Adrenal gland (tissue), 12 donors: ENCODE measurements around the gene ELSPBP1. TPM values are rescaled to one million over a fixed set of nuclear protein-coding genes. Genes with fewer than 3 reads are reported as not detected.

Experiments used
- DNase-seq, 7 donors: peaks; one replicate each; pipeline ENCODE4 v3.0.0-alpha.2; 2019 to 2020
- H3K27ac ChIP-seq, 5 donors: fragments of 200-600 bp; sonication (generic) in 4 of 5; 1 replicate in 3 of 5; 2 replicates in 2 of 5; pipeline versions ENCODE4 v1.5.1 to v1.8.0; 2016 to 2020; ENCODE audit warnings: mild to moderate bottlenecking in 1 of 5
- H3K27me3 ChIP-seq: fragments of 200-600 bp; 2 replicates; pipeline ENCODE4 v1.8.0; 2021
- H3K36me3 ChIP-seq, 2 donors: fragments of 200-600 bp; replicated peaks in 1 of 2; 1 replicate in 1 of 2; 2 replicates in 1 of 2; pipeline versions ENCODE4 v1.5.1 to v1.8.0; 2018 to 2022
- H3K4me1 ChIP-seq, 2 donors: fragments of 200-600 bp; replicated peaks in 1 of 2; 1 replicate in 1 of 2; 2 replicates in 1 of 2; pipeline versions ENCODE4 v1.5.1 to v1.8.0; 2018 to 2021
- H3K4me3 ChIP-seq, 4 donors: fragments of 200-600 bp; sonication (generic) in 3 of 4; one replicate each; pipeline ENCODE4 v1.5.1; 2016 to 2018
- H3K9me3 ChIP-seq, 3 donors: fragments of 200-600 bp; sonication (generic) in 1 of 3; replicated peaks in 1 of 3; 1 replicate in 2 of 3; 2 replicates in 1 of 3; pipeline versions ENCODE4 v1.5.1 to v1.8.0; 2016 to 2021
- CTCF ChIP-seq, 6 experiments: fragments of 450-650 bp in 4 of 6; fragments of 200-600 bp in 2 of 6; sonication (generic) in 1 of 6; IDR thresholded peaks; 1 replicate in 5 of 6; 2 replicates in 1 of 6; pipeline versions ENCODE4 v1.5.1 to v1.8.0; 2016 to 2021; ENCODE audit warnings: antibody characterized with exemption in 6 of 6, mild to moderate bottlenecking in 2 of 6, moderate library complexity in 1 of 6
- POLR2A ChIP-seq, 2 donors: fragments of 450-650 bp; IDR thresholded peaks; one replicate each; pipeline ENCODE4 v1.6.1; 2017; ENCODE audit warnings: antibody characterized with exemption in 2 of 2, mild to moderate bottlenecking in 2 of 2, moderate library complexity in 1 of 2
- WGBS, 4 donors: extraction: QIAGEN DNeasy Blood & Tissue Kit in 2 of 4; methylation state at CpG; one replicate each; pipeline versions ENCODE4 v1.1.5 to v1.1.7; 2013 to 2017; 5-methylcytosine and 5-hydroxymethylcytosine counted together
- intact Hi-C, 2 donors: fragments of 100-400 bp; cut with DNase I; formaldehyde crosslinking; loops; one replicate each; pipeline versions ENCODE4 v1.14.1 to v1.15.0; 2022 to 2023
- polyA plus RNA-seq, 3 donors: library from polyadenylated mRNA; stranded (reverse); fragments of 200-250 nt in 2 of 3; fragments of 350-450 nt in 1 of 3; fragmentation: Illumina TruSeq in 1 of 3; extraction: RNeasy Lipid Tissue Mini Kit (QIAGEN cat#74804) in 1 of 3; gene quantifications; one replicate each; pipeline ENCODE4 v1.2.3, GENCODE V29; 2013 to 2014
- total RNA-seq, 9 donors: library from RNA; depleted of rRNA in 4 of 9; stranded (reverse); fragments of >200 nt in 4 of 9; fragments of 120-200 nt in 1 of 9; fragmentation: NEBNext Ultra II Directional in 1 of 9; extraction: Animal tissue kit (Norgen Biotek cat#: 25700) in 1 of 9; gene quantifications; one replicate each; pipeline versions ENCODE4 v1.1.0 to v1.2.4, GENCODE V29; 2013 to 2023
- donor health status: healthy with polysubstance abuse.
- donor health status: Bipolar disorder and iron deficiency.
- donor health status: DM: yes; HTN: yes; CAD: no.
- donor health status: DM: no; HTN: no; CAD: no.
- donor health status: DM: no; HTN: no; CAD: no.
- donor health status: DM: yes; HTN: yes; CAD: no.

The ELSPBP1 gene
- total and polyA plus RNA-seq, 12 donors = 0.11 to 4.3 TPM; not detected in 10

DNA sequence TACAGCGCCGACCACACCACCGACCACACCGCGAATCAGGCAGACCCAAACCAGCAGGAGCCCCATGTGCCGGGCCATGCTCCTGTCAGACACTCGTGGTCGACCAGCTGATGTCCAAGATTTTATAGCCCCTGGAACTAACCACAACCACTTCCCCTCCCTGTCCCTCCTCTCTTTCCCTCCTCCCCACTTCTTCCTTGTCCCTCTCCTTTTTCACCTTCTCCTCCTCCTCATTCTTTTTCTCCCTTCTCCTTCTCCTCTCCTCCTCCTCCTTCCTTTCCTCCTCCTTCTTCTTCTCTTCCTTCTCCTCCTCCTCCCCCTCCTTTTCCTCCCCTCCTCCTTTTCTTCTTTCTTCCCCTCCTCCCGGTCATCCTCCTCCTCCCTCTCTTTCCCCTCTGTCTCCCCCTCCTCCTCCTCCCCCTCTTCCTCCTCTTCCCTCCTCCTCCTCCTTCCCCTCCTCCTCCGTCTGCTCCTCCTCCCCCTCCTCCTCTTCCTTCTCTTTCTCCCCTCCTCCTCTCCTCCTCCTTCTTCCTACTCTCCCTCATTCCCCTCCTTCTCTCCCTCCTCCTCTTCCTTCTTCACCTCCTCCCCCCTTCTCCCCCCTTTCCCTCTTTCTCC is 3.1 kb upstream of the ELSPBP1 start:
- Histone ChIP-seq H3K4me3 (no peak overlapping the region), H3K9me3 (no peaks in the 10 kb centered on the region), H3K27me3 (no peaks in the 10 kb centered on the region), H3K27ac (no peak overlapping the region), H3K36me3 (no peaks in the 10 kb centered on the region), H3K4me1 (no peaks in the 10 kb centered on the region)
- no peak for TF ChIP-seq POLR2A (IDR thresholded peaks at IDR 0.05)
- TF ChIP-seq CTCF (IDR thresholded peaks at IDR 0.05) = no peak
- WGBS, 4 donors = 42 to 52% (median 49%) methylated on average over 10 of the region's 10 CpGs
- intact Hi-C loops = no loop called here
- DNase-seq = no peak

- 39 to 80% (median 66%) methylated on average over 2 of the region's 2 CpGs for WGBS, 4 donors
- Histone ChIP-seq H3K9me3 (no peaks in the 10 kb centered on the region), H3K27me3 (no peaks in the 10 kb centered on the region), H3K36me3 (no peaks in the 10 kb centered on the region), H3K4me3 (no peak within 1 kb of the TSS), H3K27ac (no peak within 1 kb of the TSS), H3K4me1 (no peaks in the 10 kb centered on the region)
- TF ChIP-seq CTCF (IDR thresholded peaks at IDR 0.05) = no peak
- no peak for TF ChIP-seq POLR2A (IDR thresholded peaks at IDR 0.05)
- intact Hi-C loops = no loop called here
- DNase-seq = no peak
These were observed 2.4 kb upstream of the ELSPBP1 start, which contains the start of gene BSPH1 for GRCh38 chr19:47992070-47992469. Gene BSPH1 (minus strand): TSS chr19:47992170. CDS start chr19:47992081, 89 bp downstream.

GRCh38 chr19:47996230-47996727 is 1.8 kb downstream of the ELSPBP1 start:
- TF ChIP-seq CTCF (IDR thresholded peaks at IDR 0.05) (no peak), POLR2A (IDR thresholded peaks at IDR 0.05) (no peak)
- no peak overlapping the region for H3K4me3 ChIP-seq
- H3K9me3 ChIP-seq = no peaks in the 10 kb centered on the region
- no peak overlapping the region for H3K27ac ChIP-seq
- H3K4me1 ChIP-seq = no peaks in the 10 kb centered on the region
- H3K36me3 ChIP-seq = no peaks in the 10 kb centered on the region
- DNase-seq = no peak
- 47 to 71% (median 58%) methylated on average over 1 of the region's 1 CpG for WGBS, 4 donors
- intact Hi-C loops = no loop called here
- H3K27me3 ChIP-seq = no peaks in the 10 kb centered on the region

- WGBS, 4 donors = 77 to 83% (median 80%) methylated on average over 6 of the region's 6 CpGs
- Histone ChIP-seq H3K36me3 (no peaks in the 10 kb centered on the region), H3K4me1 (no peaks in the 10 kb centered on the region), H3K27ac (no peak overlapping the region), H3K27me3 (no peaks in the 10 kb centered on the region), H3K9me3 (no peaks in the 10 kb centered on the region), H3K4me3 (no peak overlapping the region)
- TF ChIP-seq CTCF (IDR thresholded peaks at IDR 0.05) (no peak), POLR2A (IDR thresholded peaks at IDR 0.05) (no peak)
- intact Hi-C loops = no loop called here
- no peak for DNase-seq
These were observed 4.4 kb downstream of the ELSPBP1 start for GRCh38 chr19:47998800-47999199.
